Stimulated activated effector memory CD8-positive, alpha-beta T cell treated with anti-CD3 and anti-CD28 coated beads, Interleukin-12 subunit alpha, Interleukin-12 subunit beta, amount 100 ng/mL, for 72 hours (primary cell): ENCODE data around the gene SASH1.
A peak's percentile ranks its signal among the peaks of the same experiment; 100 is the strongest.

Experiments used
- ATAC-seq: fragments of 150-1000 bp; cut with Tn5 transposase; 2 replicates; pipeline ENCODE4 v1.10.0; 2021
- DNase-seq, 2 donors: peaks; one replicate each; pipeline ENCODE4 v3.0.0; 2021 to 2022; ENCODE audit warnings: low spot score in 2 of 2
- H3K27ac Mint-ChIP-seq: one replicate; pipeline ENCODE4 v1.8.0; 2022; ENCODE audit warnings: mild to moderate bottlenecking, mixed read lengths
- H3K36me3 Mint-ChIP-seq: one replicate; pipeline ENCODE4 v1.8.0; 2022; ENCODE audit warnings: mild to moderate bottlenecking, mixed read lengths
- H3K4me1 Mint-ChIP-seq: one replicate; pipeline ENCODE4 v1.8.0; 2022; ENCODE audit warnings: mixed read lengths
- H3K4me3 Mint-ChIP-seq: one replicate; pipeline ENCODE4 v1.8.0; 2022; ENCODE audit warnings: mild to moderate bottlenecking, mixed read lengths
- H3K9me3 Mint-ChIP-seq: one replicate; pipeline ENCODE4 v1.8.0; 2022; ENCODE audit warnings: mixed read lengths

SASH1 gene

GRCh38 chr6:148491638-148492251 lies 149.1 kb downstream of the SASH1 start:
- no peaks in the 10 kb centered on the region for H3K4me1 Mint-ChIP-seq
- no peaks in the 10 kb centered on the region for H3K9me3 Mint-ChIP-seq
- no peaks in the 10 kb centered on the region for H3K36me3 Mint-ChIP-seq
- ATAC-seq (no peak), DNase-seq (no peak)
- no peak overlapping the region for H3K27ac Mint-ChIP-seq
- H3K4me3 Mint-ChIP-seq: no peak overlapping the region

DNA sequence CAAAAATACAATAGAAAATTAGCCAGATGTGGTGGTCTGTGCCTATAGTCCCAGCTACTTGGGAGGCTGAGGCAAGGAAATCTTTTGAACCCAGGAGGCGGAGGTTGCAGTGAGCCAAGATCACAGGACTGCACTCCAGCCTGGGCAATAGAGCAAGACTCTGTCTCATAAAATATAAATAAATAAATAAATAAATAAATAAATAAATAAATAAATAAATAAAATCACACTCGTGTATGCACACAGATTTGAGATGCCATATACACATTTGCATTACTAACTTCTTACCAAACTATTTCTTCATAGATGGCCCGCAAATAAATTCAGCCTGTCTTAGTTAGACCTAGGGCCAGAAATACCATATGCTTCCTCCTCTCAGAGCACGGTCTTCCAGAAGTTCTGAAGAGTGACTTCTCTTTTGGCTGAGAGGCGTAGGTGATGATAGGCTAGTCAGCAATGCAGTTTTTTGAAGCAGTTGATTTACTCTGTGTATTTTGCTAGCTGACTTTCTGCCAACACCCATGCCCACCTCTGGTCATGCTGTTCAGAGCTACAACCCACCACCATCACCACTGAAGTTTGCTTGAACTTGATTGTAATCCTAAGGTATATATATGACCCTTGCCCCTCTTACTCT lies 150.1 kb downstream of the SASH1 start:
- no peak for ATAC-seq
- no peak overlapping the region for H3K27ac Mint-ChIP-seq
- no peak for DNase-seq
- H3K4me3 Mint-ChIP-seq: no peak overlapping the region
- H3K36me3 Mint-ChIP-seq: no peaks in the 10 kb centered on the region
- H3K4me1 Mint-ChIP-seq: no peaks in the 10 kb centered on the region
- H3K9me3 Mint-ChIP-seq: no peaks in the 10 kb centered on the region

DNA sequence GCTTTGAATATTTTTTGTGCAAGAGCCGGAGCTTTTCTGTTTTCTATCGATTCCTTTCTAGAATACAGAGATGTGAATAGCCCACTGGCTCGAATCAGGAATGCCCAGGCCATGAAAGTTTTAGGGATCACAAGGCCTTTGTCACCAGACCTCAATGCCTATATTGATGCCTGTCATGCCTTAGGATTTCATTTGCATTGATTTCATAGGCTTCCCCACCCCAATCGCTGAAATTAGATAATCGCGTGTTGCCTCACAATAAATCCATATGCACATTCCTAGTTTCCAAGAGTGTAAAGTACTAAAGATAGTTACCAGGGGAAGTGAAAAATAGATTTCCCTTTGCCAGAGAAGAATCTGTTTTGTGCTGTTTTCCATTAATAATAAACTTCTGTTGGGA lies 150.8 kb downstream of the SASH1 start:
- no peak for ATAC-seq
- Mint-ChIP-seq H3K4me1 (no peaks in the 10 kb centered on the region), H3K27ac (no peak overlapping the region), H3K9me3 (no peaks in the 10 kb centered on the region), H3K4me3 (no peak overlapping the region), H3K36me3 (no peaks in the 10 kb centered on the region)
- no peak for DNase-seq

GRCh38 chr6:148494226-148494625 lies 151.6 kb downstream of the SASH1 start:
- DNase-seq (no peak), ATAC-seq (no peak)
- no peak overlapping the region for H3K27ac Mint-ChIP-seq
- H3K36me3 Mint-ChIP-seq: no peaks in the 10 kb centered on the region
- no peak overlapping the region for H3K4me3 Mint-ChIP-seq
- no peaks in the 10 kb centered on the region for H3K9me3 Mint-ChIP-seq
- H3K4me1 Mint-ChIP-seq: no peaks in the 10 kb centered on the region

DNA sequence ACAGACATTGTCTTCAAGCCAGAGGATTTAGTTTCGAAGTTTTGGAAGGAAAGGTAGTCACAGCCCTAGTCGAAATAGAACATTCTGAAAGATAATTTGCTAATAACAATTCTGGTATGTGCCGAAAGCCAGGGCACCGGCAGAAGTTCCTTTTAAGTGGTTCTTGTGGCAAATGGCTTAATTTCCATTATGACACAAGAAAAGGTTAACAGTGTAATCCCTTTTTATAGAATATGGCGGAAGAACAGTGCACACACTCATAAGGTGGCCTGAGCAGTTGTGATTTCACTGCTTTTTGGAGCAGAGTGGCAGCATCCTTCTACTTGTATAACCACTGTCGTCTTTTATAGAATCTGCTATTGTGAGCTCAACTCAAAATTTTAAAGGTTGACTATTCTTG lies 152.4 kb downstream of the SASH1 start:
- no peaks in the 10 kb centered on the region for H3K36me3 Mint-ChIP-seq

GRCh38 chr6:148497257-148497656 lies 154.6 kb downstream of the SASH1 start:
- H3K9me3 Mint-ChIP-seq: no peaks in the 10 kb centered on the region
- ATAC-seq (no peak), DNase-seq (no peak)
- H3K36me3 Mint-ChIP-seq: no peaks in the 10 kb centered on the region
- H3K27ac Mint-ChIP-seq: no peak overlapping the region
- H3K4me3 Mint-ChIP-seq: no peak overlapping the region
- no peaks in the 10 kb centered on the region for H3K4me1 Mint-ChIP-seq

More for the DNA sequence above, 152.4 kb downstream of the SASH1 start:
- Mint-ChIP-seq H3K9me3 (no peaks in the 10 kb centered on the region), H3K4me3 (no peak overlapping the region), H3K4me1 (no peaks in the 10 kb centered on the region), H3K27ac (no peak overlapping the region)
- DNase-seq (no peak), ATAC-seq (peak; percentile 92)

DNA sequence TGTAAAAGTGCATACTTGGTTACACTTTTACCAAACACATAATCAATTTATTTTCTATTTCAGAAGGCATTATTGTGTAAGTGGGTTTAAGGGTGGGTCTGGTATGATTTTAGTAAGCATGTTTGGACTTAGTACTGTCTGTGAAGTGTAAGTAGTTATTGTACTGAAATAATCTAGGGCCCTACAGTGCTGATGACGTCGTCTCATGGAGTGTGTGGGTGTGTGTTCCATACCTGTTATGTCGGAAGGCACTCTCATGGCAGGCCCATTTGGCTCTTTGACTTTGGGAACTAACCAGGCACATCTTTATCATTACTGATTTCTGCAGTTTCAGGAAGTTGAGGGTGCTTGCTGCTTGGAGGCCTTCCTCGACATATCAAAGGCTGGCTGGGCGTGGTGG lies 155.1 kb downstream of the SASH1 start:
- Mint-ChIP-seq H3K4me1 (no peaks in the 10 kb centered on the region), H3K9me3 (no peaks in the 10 kb centered on the region), H3K36me3 (no peaks in the 10 kb centered on the region), H3K27ac (no peak overlapping the region), H3K4me3 (no peak overlapping the region)
- ATAC-seq (no peak), DNase-seq (no peak)

DNA sequence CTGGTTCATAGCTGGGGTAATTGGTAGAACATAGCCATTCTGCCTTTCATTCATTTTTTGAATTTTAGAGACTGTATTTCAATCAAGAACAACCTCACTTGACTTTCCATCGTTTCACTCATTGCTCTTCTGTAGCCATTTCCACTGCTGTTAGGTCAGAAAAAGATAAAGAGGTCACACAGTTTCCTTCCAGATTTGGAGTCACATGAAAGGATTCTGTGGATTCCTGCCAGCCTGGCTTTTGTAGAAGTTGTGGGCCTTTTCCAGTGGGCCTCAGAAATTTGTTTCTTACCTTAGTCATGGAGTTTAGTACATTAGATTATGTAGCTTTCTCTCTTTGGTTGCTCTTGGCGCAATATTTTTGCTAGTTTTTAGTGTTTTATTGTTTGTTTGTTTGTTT lies 157.8 kb downstream of the SASH1 start:
- Mint-ChIP-seq H3K9me3 (no peaks in the 10 kb centered on the region), H3K27ac (no peak overlapping the region), H3K36me3 (no peaks in the 10 kb centered on the region), H3K4me1 (no peaks in the 10 kb centered on the region), H3K4me3 (no peak overlapping the region)
- no peak for ATAC-seq
- no peak for DNase-seq

- Mint-ChIP-seq H3K27ac (no peak overlapping the region), H3K4me1 (no peaks in the 10 kb centered on the region)
- ATAC-seq: no peak
Measured at GRCh38 chr6:148501178-148501590, 158.5 kb downstream of the SASH1 start.

GRCh38 chr6:148502083-148502772 lies 159.6 kb downstream of the SASH1 start:
- Mint-ChIP-seq H3K36me3 (no peaks in the 10 kb centered on the region), H3K4me1 (no peaks in the 10 kb centered on the region), H3K4me3 (no peak overlapping the region), H3K27ac (no peak overlapping the region), H3K9me3 (no peaks in the 10 kb centered on the region)
- no peak for DNase-seq
- no peak for ATAC-seq

More at GRCh38 chr6:148501178-148501590, 158.5 kb downstream of the SASH1 start:
- Mint-ChIP-seq H3K4me3 (no peak overlapping the region), H3K36me3 (no peaks in the 10 kb centered on the region), H3K9me3 (no peaks in the 10 kb centered on the region)
- no peak for DNase-seq

DNA sequence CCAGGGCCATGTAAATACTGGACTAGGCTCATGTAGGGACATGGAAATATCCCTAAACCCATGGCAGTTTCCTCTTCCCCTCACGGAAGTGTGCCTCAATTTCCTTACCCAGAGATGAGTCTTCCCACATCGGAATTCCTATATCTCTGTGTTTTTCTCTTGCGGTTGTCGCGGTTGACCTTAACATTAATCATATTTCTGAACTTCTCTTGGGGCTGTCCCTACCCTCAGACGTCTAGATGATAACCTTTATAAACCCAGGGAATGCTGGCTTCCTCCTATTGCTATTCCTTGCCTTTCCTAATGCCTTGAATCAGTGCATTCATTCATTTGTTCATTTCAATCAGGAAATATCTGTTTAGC lies 160.1 kb downstream of the SASH1 start:
- no peaks in the 10 kb centered on the region for H3K9me3 Mint-ChIP-seq
- no peak overlapping the region for H3K4me3 Mint-ChIP-seq
- no peak overlapping the region for H3K27ac Mint-ChIP-seq

GRCh38 chr6:148503703-148504102 lies 161.1 kb downstream of the SASH1 start:
- Mint-ChIP-seq H3K4me3 (no peak overlapping the region), H3K9me3 (no peaks in the 10 kb centered on the region), H3K36me3 (no peaks in the 10 kb centered on the region), H3K4me1 (no peaks in the 10 kb centered on the region), H3K27ac (no peak overlapping the region)
- no peak for ATAC-seq
- DNase-seq: no peak

More for the DNA sequence above, 160.1 kb downstream of the SASH1 start:
- Mint-ChIP-seq H3K4me1 (no peaks in the 10 kb centered on the region), H3K36me3 (no peaks in the 10 kb centered on the region)
- ATAC-seq (no peak), DNase-seq (no peak)

GRCh38 chr6:148507774-148508173 lies 165.1 kb downstream of the SASH1 start:
- Mint-ChIP-seq H3K4me1 (peaks cover 6% of the 10 kb centered on the region), H3K9me3 (no peaks in the 10 kb centered on the region), H3K27ac (no peak overlapping the region), H3K36me3 (no peaks in the 10 kb centered on the region), H3K4me3 (no peak overlapping the region)
- no peak for DNase-seq
- ATAC-seq: no peak

DNA sequence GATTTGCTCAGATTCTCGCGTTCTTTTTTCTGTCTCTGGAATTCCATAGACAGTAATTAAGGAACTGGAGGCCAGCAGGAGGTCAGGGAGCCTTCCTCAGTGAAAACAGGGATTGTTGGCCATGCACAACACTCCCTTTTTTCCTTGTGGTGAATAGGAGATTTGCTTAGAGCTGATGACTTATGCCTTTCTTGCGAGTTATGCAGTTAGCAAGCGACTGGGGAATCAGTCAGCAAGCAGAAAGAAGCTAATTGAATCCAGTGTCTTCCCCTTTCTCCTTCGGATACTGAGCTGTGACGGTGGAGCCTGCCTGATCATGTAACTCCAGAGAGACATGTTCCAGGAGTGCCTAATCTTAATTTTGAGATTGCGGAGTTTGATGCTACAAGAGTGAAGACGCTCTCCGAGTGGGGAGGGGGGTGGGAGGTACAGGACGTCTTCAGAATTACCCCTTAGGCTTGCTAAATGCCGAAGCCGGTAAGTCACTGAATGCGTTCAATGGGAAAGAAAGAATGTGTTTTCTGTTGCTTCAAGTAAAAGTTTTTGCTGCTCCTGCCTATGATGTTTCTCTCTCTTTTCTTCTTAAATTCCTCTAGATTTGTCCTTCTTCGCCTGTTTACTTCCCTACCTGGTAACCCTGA lies 165.9 kb downstream of the SASH1 start:
- no peak overlapping the region for H3K27ac Mint-ChIP-seq
- peaks cover 6% of the 10 kb centered on the region for H3K4me1 Mint-ChIP-seq
- no peaks in the 10 kb centered on the region for H3K9me3 Mint-ChIP-seq

DNA sequence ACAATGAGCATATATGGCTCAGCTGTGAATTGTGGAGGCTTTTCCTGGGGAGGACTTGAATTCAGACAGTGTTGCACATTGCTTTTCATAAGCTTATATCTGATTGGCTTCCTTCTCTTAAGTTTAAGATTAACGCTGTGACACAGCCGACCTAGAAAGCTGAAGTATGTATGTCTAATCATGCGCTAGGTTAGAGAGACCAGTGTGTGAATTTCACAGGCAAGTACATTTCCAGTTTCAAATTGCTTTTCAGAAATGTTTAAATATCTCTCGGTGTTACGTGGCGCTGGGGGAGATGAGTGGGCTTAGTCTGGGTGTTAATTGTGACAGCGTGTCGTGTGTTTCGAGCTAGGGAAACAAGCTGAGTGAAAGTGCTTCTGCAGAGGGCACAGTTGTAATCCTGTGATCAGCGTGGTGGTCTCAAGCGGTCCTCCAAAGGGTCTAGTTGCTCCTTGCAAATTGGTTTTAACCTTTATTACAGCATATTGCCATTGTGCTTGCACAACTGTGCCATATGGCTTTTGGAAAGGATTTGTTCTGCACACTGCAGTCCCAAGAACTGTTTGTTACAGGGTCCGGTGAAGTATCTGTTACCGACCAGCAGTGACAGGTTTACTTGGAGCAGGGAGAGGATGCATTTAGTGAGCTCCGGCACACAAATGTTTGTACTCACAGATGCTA lies 166.6 kb downstream of the SASH1 start:
- DNase-seq (no peak), ATAC-seq (peak; percentile 67)
- Mint-ChIP-seq H3K4me3 (no peak overlapping the region), H3K36me3 (no peaks in the 10 kb centered on the region), H3K27ac (no peak overlapping the region), H3K9me3 (no peaks in the 10 kb centered on the region), H3K4me1 (peaks cover 6% of the 10 kb centered on the region)

More for the DNA sequence above, 165.9 kb downstream of the SASH1 start:
- DNase-seq (no peak), ATAC-seq (no peak)
- no peaks in the 10 kb centered on the region for H3K36me3 Mint-ChIP-seq
- no peak overlapping the region for H3K4me3 Mint-ChIP-seq
